AG04450 (cell line): ENCODE data around the gene HID1. TPM values are rescaled to one million over a fixed set of nuclear protein-coding genes. Genes with fewer than 3 reads are reported as not detected.

Source experiments
- CTCF ChIA-PET: fragments of 300-600, 350-600 bp; formaldehyde crosslinking; extraction: SDS; loops from one replicate; lab custom pipeline; 2022; ENCODE audit warnings: antibody characterized with exemption, inconsistent platforms; lab: Charles Lee
- POLR2A ChIA-PET: fragments of 350-600 bp; formaldehyde crosslinking; extraction: SDS; loops from one replicate; lab custom pipeline; 2021; ENCODE audit warnings: antibody characterized with exemption, inconsistent platforms; lab: Yijun Ruan, JAX
- DNase-seq: peaks from one replicate; pipeline ENCODE4 v3.0.0-alpha.2; 2011; ENCODE audit warnings: low read depth, low spot score
- H3K27ac ChIP-seq: one replicate; pipeline ENCODE4 v1.5.1; 2012; ENCODE audit warnings: low read depth, low read length, control low read depth
- H3K27me3 ChIP-seq: one replicate; pipeline ENCODE4 v1.6.0; 2012; ENCODE audit warnings: low read length; ENCODE audit not compliant: control insufficient read depth, insufficient read depth
- H3K4me3 ChIP-seq: 2 replicates; pipeline ENCODE4 v1.5.1; 2011; ENCODE audit warnings: mild to moderate bottlenecking, low read depth, low read length, control low read depth
- H3K9me3 ChIP-seq: 2 replicates; pipeline ENCODE4 v1.5.1; 2012; ENCODE audit warnings: low read length; ENCODE audit not compliant: control insufficient read depth, insufficient read depth
- polyA minus RNA-seq: library from RNA; depleted of rRNA, polyadenylated mRNA; stranded (reverse); fragments of >200 nt; gene quantifications from 2 replicates; pipeline ENCODE4 v1.2.3, GENCODE V29; 2011; rRNA and poly(A)+ RNA removed
- polyA plus RNA-seq: library from polyadenylated mRNA; depleted of rRNA; stranded (reverse); fragments of >200 nt; gene quantifications from 2 replicates; pipeline ENCODE4 v1.2.3, GENCODE V29; 2011; rRNA removed
- TF ChIP-seq, protein P1 (sequence below): IDR thresholded peaks from 2 replicates; pipeline ENCODE4 v1.5.1; 2011; ENCODE audit warnings: low read depth, low read length, control low read depth, inconsistent platforms

The HID1 gene, protein sequence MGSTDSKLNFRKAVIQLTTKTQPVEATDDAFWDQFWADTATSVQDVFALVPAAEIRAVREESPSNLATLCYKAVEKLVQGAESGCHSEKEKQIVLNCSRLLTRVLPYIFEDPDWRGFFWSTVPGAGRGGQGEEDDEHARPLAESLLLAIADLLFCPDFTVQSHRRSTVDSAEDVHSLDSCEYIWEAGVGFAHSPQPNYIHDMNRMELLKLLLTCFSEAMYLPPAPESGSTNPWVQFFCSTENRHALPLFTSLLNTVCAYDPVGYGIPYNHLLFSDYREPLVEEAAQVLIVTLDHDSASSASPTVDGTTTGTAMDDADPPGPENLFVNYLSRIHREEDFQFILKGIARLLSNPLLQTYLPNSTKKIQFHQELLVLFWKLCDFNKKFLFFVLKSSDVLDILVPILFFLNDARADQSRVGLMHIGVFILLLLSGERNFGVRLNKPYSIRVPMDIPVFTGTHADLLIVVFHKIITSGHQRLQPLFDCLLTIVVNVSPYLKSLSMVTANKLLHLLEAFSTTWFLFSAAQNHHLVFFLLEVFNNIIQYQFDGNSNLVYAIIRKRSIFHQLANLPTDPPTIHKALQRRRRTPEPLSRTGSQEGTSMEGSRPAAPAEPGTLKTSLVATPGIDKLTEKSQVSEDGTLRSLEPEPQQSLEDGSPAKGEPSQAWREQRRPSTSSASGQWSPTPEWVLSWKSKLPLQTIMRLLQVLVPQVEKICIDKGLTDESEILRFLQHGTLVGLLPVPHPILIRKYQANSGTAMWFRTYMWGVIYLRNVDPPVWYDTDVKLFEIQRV
- polyA plus RNA-seq (1.4 and 1.8 TPM in 2 replicates), polyA minus RNA-seq (1.1 and 1.6 TPM in 2 replicates)

GRCh38 chr17:74972107-74972972 lies at the start of gene HID1:
Gene HID1, minus strand, starts transcription at chr17:74972759. Its CDS starts 103 bp downstream, at chr17:74972656.
- POLR2A ChIA-PET: interaction anchor here (1.5 kb wide), 1 partner anchor 40 kb away, joined by 3 read pairs; the partner anchor contains the start of gene MRPL58
- Histone ChIP-seq H3K27me3 (peaks cover 38% of the 10 kb centered on the region), H3K9me3 (no peaks in the 10 kb centered on the region; the same call in 1 of the 2 replicates), H3K4me3 (peak within 1 kb of the TSS; percentile 55), H3K27ac (no peak within 1 kb of the TSS)
- TF ChIP-seq, protein P1, sequence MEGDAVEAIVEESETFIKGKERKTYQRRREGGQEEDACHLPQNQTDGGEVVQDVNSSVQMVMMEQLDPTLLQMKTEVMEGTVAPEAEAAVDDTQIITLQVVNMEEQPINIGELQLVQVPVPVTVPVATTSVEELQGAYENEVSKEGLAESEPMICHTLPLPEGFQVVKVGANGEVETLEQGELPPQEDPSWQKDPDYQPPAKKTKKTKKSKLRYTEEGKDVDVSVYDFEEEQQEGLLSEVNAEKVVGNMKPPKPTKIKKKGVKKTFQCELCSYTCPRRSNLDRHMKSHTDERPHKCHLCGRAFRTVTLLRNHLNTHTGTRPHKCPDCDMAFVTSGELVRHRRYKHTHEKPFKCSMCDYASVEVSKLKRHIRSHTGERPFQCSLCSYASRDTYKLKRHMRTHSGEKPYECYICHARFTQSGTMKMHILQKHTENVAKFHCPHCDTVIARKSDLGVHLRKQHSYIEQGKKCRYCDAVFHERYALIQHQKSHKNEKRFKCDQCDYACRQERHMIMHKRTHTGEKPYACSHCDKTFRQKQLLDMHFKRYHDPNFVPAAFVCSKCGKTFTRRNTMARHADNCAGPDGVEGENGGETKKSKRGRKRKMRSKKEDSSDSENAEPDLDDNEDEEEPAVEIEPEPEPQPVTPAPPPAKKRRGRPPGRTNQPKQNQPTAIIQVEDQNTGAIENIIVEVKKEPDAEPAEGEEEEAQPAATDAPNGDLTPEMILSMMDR: no peak
- CTCF ChIA-PET: interaction anchor here (0.6 to 5.5 kb wide), 4 partner anchors 11 to 426 kb away, joined by 5 to 62 read pairs (median 8); partner anchors contain the start of gene MRPL58
- no peak for DNase-seq

DNA sequence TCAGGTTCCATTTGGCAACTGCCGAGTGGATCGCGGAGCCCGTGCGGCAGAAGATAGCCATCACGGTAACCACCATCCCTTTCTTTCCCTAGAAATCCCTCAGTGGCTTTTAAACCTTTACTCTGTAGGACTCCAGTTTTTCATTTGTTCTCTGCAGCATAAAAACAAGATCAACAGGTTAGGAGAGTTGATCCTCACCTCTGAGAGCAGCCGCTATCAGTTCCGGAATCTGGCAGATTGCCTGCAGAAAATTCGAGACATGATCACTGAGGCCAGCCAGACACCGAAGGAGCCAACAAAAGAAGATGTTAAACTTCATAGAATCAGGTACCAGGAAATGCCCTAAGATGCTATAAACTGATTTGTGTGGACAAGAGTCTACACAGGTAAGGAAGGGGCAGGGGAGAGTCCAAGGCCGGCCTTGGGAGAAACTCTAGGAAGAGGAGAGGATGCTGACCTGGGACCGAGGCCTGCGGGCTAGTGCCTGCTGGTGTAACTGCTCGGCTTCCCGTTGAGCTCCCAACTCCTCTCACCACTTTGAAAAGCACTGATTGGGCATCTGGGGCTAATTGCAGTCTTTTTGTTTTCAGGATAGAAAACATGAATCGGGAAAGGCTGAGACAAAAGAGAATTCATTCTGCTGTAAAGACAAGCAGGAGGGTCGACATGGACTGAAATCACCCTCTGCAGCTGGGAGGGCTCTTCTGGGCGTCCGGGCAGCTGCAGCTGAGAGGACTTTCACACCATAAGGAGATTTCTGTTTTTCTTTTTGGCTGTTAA lies 48.0 kb upstream of the HID1 start:
- H3K9me3 ChIP-seq: no peaks in the 10 kb centered on the region
- TF ChIP-seq, protein P1: no peak
- ChIA-PET POLR2A (no interaction called here), CTCF (interaction anchor here (1.2 kb wide), 1 partner anchor 181 kb away, joined by 4 read pairs; no protein-coding TSS in a partner anchor)
- DNase-seq: no peak
- no peaks in the 10 kb centered on the region for H3K27me3 ChIP-seq
- no peak overlapping the region for H3K4me3 ChIP-seq
- no peak overlapping the region for H3K27ac ChIP-seq

DNA sequence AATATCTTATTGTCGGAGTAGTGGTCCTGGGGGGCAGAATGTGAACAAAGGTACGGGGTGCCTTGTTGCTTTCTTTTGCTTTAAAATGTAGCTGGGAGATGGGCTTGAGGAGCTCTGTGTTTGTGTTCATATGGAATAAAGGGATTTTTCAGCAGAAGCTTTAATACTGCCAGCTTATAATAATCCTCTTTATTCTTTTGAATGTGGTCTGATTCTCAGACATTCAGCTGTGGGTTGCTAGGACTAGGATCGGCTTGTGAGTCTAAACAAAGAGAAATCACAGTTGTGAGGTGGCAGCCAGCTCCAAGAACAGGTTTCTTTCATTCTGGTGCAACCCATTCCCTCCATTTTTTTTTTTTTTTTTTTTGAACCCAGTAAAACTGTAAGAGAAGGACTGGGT lies 47.2 kb upstream of the HID1 start:
- ChIA-PET POLR2A (interaction anchor here (0.7 kb wide), 2 partner anchors 36 to 497 kb away, joined by 5 to 8 read pairs; partner anchors contain the start of gene TSEN54), CTCF (interaction anchor here (0.6 to 1.5 kb wide), 4 partner anchors 58 to 726 kb away, joined by 3 to 4 read pairs (median 3); no protein-coding TSS in a partner anchor)
- H3K4me3 ChIP-seq: no peak overlapping the region
- H3K27ac ChIP-seq: no peak overlapping the region
- TF ChIP-seq, protein P1: no peak
- no peak for DNase-seq
- no peaks in the 10 kb centered on the region for H3K27me3 ChIP-seq
- no peaks in the 10 kb centered on the region for H3K9me3 ChIP-seq

- ChIA-PET CTCF (interaction anchor here (0.8 to 1.5 kb wide), 3 partner anchors 57 to 183 kb away, joined by 3 to 4 read pairs (median 3); no protein-coding TSS in a partner anchor), POLR2A (interaction anchor here (0.7 kb wide), 2 partner anchors 35 to 497 kb away, joined by 5 to 8 read pairs; partner anchors contain the start of gene TSEN54)
- Histone ChIP-seq H3K27me3 (no peaks in the 10 kb centered on the region), H3K4me3 (no peak overlapping the region), H3K27ac (no peak overlapping the region), H3K9me3 (no peaks in the 10 kb centered on the region)
- no peak for DNase-seq
- TF ChIP-seq, protein P1: no peak
These were observed 46.6 kb upstream of the HID1 start for GRCh38 chr17:75019146-75019545.
